Suprapubic skin (tissue), 3 donors: ENCODE results near the gene FERMT2.

ENCODE experiments used
- POLR2AphosphoS5 ChIP-seq, 3 donors: sonication (generic); formaldehyde crosslinking; IDR thresholded peaks; one replicate each; pipeline ENCODE4 v1.6.1; 2017; ENCODE audit warnings: antibody characterized with exemption in 3 of 3
- TF ChIP-seq, protein P1 (sequence below), 2 donors: fragments of 200-600 bp in 1 of 2; fragments of 450-650 bp in 1 of 2; sonication (generic) in 1 of 2; IDR thresholded peaks; one replicate each; pipeline ENCODE4 v1.5.1; 2016 to 2019; ENCODE audit warnings: antibody characterized with exemption in 2 of 2, mild to moderate bottlenecking in 1 of 2, moderate library complexity in 1 of 2

DNA sequence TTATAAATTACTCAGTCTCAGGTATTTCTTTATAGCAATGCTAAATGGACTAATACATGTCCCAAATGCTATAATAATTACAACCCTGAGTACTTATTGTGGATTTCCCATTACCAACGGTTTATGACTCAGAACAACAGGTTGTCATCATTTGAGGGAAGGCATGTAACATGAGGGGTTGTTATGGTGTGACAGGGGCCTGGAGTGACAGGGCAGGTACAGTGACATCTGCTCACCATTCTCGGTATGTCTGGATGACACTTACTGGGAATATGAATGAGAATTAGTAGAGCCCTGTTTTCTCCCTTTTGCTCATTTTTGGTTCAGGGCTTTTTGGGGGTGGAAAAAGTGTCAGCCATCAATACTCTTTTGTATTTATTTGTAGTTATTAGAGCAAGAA, 36.2 kb upstream of the FERMT2 start:
- TF ChIP-seq, protein P1, sequence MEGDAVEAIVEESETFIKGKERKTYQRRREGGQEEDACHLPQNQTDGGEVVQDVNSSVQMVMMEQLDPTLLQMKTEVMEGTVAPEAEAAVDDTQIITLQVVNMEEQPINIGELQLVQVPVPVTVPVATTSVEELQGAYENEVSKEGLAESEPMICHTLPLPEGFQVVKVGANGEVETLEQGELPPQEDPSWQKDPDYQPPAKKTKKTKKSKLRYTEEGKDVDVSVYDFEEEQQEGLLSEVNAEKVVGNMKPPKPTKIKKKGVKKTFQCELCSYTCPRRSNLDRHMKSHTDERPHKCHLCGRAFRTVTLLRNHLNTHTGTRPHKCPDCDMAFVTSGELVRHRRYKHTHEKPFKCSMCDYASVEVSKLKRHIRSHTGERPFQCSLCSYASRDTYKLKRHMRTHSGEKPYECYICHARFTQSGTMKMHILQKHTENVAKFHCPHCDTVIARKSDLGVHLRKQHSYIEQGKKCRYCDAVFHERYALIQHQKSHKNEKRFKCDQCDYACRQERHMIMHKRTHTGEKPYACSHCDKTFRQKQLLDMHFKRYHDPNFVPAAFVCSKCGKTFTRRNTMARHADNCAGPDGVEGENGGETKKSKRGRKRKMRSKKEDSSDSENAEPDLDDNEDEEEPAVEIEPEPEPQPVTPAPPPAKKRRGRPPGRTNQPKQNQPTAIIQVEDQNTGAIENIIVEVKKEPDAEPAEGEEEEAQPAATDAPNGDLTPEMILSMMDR (IDR thresholded peaks at IDR 0.05) = no peak
- TF ChIP-seq POLR2AphosphoS5 (IDR thresholded peaks at IDR 0.05) = no peak
